Progenitor cell of endocrine pancreas (in vitro differentiated cells): ENCODE data around the gene RAB3GAP2. TPM values are rescaled to one million over a fixed set of nuclear protein-coding genes. Genes with fewer than 3 reads are reported as not detected.

Experiments
- DNase-seq: peaks from one replicate; pipeline ENCODE4 v3.0.0; 2021; ENCODE audit warnings: low spot score; ENCODE audit not compliant: unreplicated experiment
- H3K27ac Mint-ChIP-seq: 2 replicates; pipeline ENCODE4 v1.8.0; 2021; ENCODE audit warnings: mild to moderate bottlenecking, moderate library complexity, mixed read lengths
- H3K27me3 Mint-ChIP-seq: 2 replicates; pipeline ENCODE4 v1.8.0; 2021; ENCODE audit warnings: mixed read lengths
- H3K36me3 Mint-ChIP-seq: 2 replicates; pipeline ENCODE4 v1.8.0; 2022; ENCODE audit warnings: mixed read lengths; ENCODE audit not compliant: insufficient read depth
- H3K4me1 Mint-ChIP-seq: 2 replicates; pipeline ENCODE4 v1.8.0; 2021; ENCODE audit warnings: low read depth, mixed read lengths
- H3K4me3 Mint-ChIP-seq: 2 replicates; pipeline ENCODE4 v1.8.0; 2021; ENCODE audit warnings: low read depth, mild to moderate bottlenecking, moderate library complexity, mixed read lengths
- H3K9me3 Mint-ChIP-seq: 2 replicates; pipeline ENCODE4 v1.8.0; 2021; ENCODE audit warnings: low read depth, mixed read lengths
- total RNA-seq: library from RNA; stranded (reverse); gene quantifications from 2 replicates; pipeline ENCODE4 v1.2.1, GENCODE V29; 2021
- TF ChIP-seq, protein P1 (sequence below): fragments of 200-600 bp; sonication (generic); IDR thresholded peaks from one replicate; pipeline ENCODE4 v1.5.0; 2021; ENCODE audit warnings: antibody characterized with exemption, mild to moderate bottlenecking; ENCODE audit not compliant: unreplicated experiment

The RAB3GAP2 gene
- total RNA-seq, 1 donor from 2014 or later, result 47.9 TPM

DNA sequence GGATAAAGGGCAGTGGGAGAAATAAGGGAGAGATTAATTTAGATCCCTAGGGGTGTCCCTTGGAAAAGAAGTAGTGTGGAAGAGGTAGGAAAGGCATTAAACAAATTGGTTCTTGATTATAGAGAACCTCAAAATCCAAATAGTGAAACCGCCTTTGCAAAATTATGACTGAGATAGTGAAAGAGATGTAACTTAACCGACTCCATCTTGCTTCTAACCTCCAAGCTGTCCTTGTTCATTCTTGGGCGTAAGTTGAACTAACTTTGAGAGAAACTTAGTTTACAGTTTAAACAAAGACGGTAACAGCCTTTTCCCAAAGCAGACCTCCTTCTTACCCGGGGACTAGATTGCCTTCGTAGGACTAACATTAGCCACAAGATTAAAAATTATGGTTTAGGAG lies 3.2 kb upstream of the RAB3GAP2 start:
- Mint-ChIP-seq H3K27me3 (peaks cover 15% of the 10 kb centered on the region), H3K27ac (no peak overlapping the region), H3K9me3 (no peaks in the 10 kb centered on the region), H3K4me1 (no peaks in the 10 kb centered on the region), H3K36me3 (no peaks in the 10 kb centered on the region), H3K4me3 (no peak overlapping the region)
- no peak for DNase-seq
- TF ChIP-seq, protein P1, sequence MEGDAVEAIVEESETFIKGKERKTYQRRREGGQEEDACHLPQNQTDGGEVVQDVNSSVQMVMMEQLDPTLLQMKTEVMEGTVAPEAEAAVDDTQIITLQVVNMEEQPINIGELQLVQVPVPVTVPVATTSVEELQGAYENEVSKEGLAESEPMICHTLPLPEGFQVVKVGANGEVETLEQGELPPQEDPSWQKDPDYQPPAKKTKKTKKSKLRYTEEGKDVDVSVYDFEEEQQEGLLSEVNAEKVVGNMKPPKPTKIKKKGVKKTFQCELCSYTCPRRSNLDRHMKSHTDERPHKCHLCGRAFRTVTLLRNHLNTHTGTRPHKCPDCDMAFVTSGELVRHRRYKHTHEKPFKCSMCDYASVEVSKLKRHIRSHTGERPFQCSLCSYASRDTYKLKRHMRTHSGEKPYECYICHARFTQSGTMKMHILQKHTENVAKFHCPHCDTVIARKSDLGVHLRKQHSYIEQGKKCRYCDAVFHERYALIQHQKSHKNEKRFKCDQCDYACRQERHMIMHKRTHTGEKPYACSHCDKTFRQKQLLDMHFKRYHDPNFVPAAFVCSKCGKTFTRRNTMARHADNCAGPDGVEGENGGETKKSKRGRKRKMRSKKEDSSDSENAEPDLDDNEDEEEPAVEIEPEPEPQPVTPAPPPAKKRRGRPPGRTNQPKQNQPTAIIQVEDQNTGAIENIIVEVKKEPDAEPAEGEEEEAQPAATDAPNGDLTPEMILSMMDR, result no peak

DNA sequence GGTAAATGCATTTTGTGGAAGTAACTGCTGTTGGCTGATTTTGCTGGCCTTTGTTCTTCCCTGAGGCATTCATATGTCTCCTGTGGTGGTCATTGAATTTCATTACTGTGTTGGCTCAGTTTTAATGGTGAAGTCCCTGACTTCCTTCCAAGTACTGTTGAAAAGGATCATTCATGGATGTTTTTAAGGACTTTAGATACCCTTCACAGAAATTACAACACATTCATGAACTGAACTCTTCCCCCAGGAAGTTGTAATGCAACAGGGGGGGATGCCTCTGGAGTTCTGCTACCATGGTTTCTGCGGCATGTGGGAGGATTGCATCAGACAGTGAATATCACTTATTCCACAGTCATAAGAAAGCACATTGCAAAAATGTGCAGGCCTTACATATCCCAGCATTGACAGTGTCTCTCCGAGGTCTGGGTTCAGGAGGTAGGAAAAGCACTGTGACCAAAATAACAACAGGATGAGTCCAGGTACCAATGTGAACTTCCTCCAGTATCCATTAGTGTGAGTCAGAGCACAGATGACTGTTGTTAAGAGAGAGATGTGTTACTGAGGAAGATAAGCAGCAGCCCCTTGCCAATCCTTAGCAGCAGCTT lies 2.1 kb upstream of the RAB3GAP2 start:
- H3K27ac Mint-ChIP-seq, result no peak overlapping the region
- H3K4me3 Mint-ChIP-seq, result no peak overlapping the region

DNA sequence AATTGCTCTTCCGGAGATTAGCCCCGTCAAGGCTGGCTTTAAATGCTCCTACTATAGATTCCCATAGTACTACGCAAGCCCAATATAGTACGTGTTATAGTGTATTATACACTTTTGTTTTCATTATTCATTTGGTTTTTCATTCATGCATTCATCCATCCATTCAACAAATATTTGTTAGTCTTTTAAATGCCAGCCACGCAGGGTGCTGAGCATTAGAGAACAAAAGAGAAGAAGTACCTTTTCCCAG lies 513 bp upstream of the RAB3GAP2 start:
- Mint-ChIP-seq H3K4me1 (no peaks in the 10 kb centered on the region), H3K36me3 (peaks cover 3% of the 10 kb centered on the region), H3K27me3 (peaks cover 10% of the 10 kb centered on the region), H3K27ac (no peak overlapping the region), H3K9me3 (no peaks in the 10 kb centered on the region), H3K4me3 (no peak overlapping the region)
- TF ChIP-seq, protein P1, result no peak
- DNase-seq, result no peak

More for the DNA sequence above, 2.1 kb upstream of the RAB3GAP2 start:
- Mint-ChIP-seq H3K36me3 (no peaks in the 10 kb centered on the region), H3K9me3 (no peaks in the 10 kb centered on the region), H3K27me3 (peaks cover 15% of the 10 kb centered on the region), H3K4me1 (no peaks in the 10 kb centered on the region)
- TF ChIP-seq, protein P1, result no peak
- no peak for DNase-seq

DNA sequence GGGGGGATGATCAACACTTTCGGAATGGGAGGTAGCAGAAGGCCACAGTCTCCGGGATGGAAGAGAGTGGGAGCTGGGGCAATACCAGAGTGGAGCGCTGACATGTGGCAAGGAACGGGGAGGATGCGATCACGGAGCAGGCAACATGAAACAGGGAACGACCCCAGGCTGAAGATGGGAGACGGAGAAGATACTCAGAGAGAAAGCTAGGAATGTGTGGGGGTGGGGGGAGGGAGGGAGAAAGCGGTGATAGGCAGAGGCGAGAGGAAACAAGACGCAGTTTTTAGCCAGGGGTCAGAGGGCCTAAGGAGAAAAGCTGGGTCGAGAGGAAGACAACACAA lies 577 bp downstream of the RAB3GAP2 start:
- H3K9me3 Mint-ChIP-seq, result no peaks in the 10 kb centered on the region
- H3K4me1 Mint-ChIP-seq, result no peaks in the 10 kb centered on the region
- H3K27me3 Mint-ChIP-seq, result peaks cover 10% of the 10 kb centered on the region
- no peak overlapping the region for H3K27ac Mint-ChIP-seq
- TF ChIP-seq, protein P1, result no peak
- H3K36me3 Mint-ChIP-seq, result peaks cover 10% of the 10 kb centered on the region
- H3K4me3 Mint-ChIP-seq, result no peak overlapping the region
- DNase-seq, result no peak

DNA sequence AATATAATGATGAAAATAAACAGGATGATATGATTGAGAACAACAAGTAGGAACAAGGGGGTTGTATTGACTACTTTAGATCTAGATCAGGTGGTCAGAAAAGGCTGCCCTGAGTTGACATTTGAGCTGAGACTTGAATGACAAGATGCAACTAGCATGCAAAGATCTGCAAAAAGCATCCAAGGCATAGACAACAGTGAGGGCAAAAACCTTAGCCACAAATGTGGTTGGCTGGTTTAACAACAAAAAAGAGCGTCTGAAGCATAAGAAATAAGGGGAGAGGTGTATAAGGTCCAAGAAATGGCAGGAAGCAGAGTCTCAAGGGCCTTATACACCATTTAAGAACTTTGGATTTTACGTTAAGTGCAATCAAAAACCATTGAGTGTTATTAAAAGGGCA lies 3.2 kb downstream of the RAB3GAP2 start:
- Mint-ChIP-seq H3K27me3 (no peaks in the 10 kb centered on the region), H3K9me3 (peaks cover 4% of the 10 kb centered on the region), H3K27ac (no peak overlapping the region), H3K4me3 (no peak overlapping the region), H3K36me3 (peaks cover 21% of the 10 kb centered on the region), H3K4me1 (no peaks in the 10 kb centered on the region)
- TF ChIP-seq, protein P1, result no peak
- DNase-seq, result no peak
